ENCODE results near the gene CCDC78.

CCDC78 gene

GRCh38 chr16:714079-714478, 12.2 kb downstream of the CCDC78 start:
- DNase-seq: no peak

- DNase-seq: peak in 1 of 56 donors; percentile 18
Observed at GRCh38 chr16:712740-713250, 13.4 kb downstream of the CCDC78 start.

- peak in 48 of 56 donors; percentile 25 to 82 (median 56) for DNase-seq
Observed at GRCh38 chr16:711548-712320, 14.5 kb downstream of the CCDC78 start.

- DNase-seq: no peak
Observed at GRCh38 chr16:711084-711483, 15.2 kb downstream of the CCDC78 start.

GRCh38 chr16:710500-711075, 15.7 kb downstream of the CCDC78 start:
- no peak for DNase-seq

GRCh38 chr16:709566-710499, 16.4 kb downstream of the CCDC78 start:
- peak in 54 of 56 donors; percentile 14 to 94 (median 74) for DNase-seq

- no peak for DNase-seq
Observed at GRCh38 chr16:708959-709358, 17.3 kb downstream of the CCDC78 start.

- DNase-seq: no peak
Observed at GRCh38 chr16:708019-708418, 18.2 kb downstream of the CCDC78 start.

GRCh38 chr16:707062-707538, 19.1 kb downstream of the CCDC78 start:
- no peak for DNase-seq

- peak in 9 of 56 donors; percentile 21 to 58 (median 34) for DNase-seq
Observed at GRCh38 chr16:706189-707061, 19.8 kb downstream of the CCDC78 start.

- peak in 41 of 56 donors; percentile 19 to 85 (median 51) for DNase-seq
Observed at GRCh38 chr16:705431-706188, 20.6 kb downstream of the CCDC78 start, which contains the start of gene FBXL16. FBXL16 (minus strand) TSS chr16:705801; CDS start chr16:697405, 8,396 bp downstream.

GRCh38 chr16:704552-705380, 21.5 kb downstream of the CCDC78 start:
- DNase-seq: peak in 1 of 56 donors; percentile 14

- no peak for DNase-seq
Observed at GRCh38 chr16:704047-704446, 22.2 kb downstream of the CCDC78 start.

GRCh38 chr16:703406-703805, 22.8 kb downstream of the CCDC78 start:
- DNase-seq: peak in 32 of 56 donors; percentile 6 to 80 (median 50)

- no peak for DNase-seq
Observed at GRCh38 chr16:702341-702740, 23.9 kb downstream of the CCDC78 start.

GRCh38 chr16:700684-701584, 25.3 kb downstream of the CCDC78 start:
- peak in 13 of 56 donors; percentile 11 to 69 (median 37) for DNase-seq

- no peak for DNase-seq
Observed at GRCh38 chr16:698911-699671, 27.2 kb downstream of the CCDC78 start.

Data from nucleus accumbens (tissue), 56 donors.